SK-N-SH (cell line): Measurements from ENCODE around the gene SLC22A13. TPM values are rescaled to one million over a fixed set of nuclear protein-coding genes. Genes with fewer than 3 reads are reported as not detected.

Source experiments
- CTCF ChIA-PET: fragments of 300-600, 350-600 bp; formaldehyde crosslinking; extraction: SDS; loops from one replicate; lab custom pipeline; 2021; lab: Yijun Ruan, JAX
- POLR2A ChIA-PET: fragments of 350-600 bp; sonication (Branson Sonifier 250); formaldehyde crosslinking; extraction: SDS; loops from one replicate; lab custom pipeline; 2020; ENCODE audit warnings: antibody characterized with exemption, inconsistent platforms; lab: Yijun Ruan, JAX
- DNase-seq: peaks from one replicate; pipeline ENCODE4 v3.0.0; 2012
- H2AFZ ChIP-seq: fragments of 200-600 bp; sonication (generic); 2 replicates; pipeline ENCODE4 v1.8.1; 2016; ENCODE audit warnings: antibody characterized with exemption, mild to moderate bottlenecking, low read depth
- H3F3A ChIP-seq: fragments of 200-600 bp; sonication (generic); replicated peaks from 2 replicates; pipeline ENCODE3; 2016; ENCODE audit warnings: antibody characterized with exemption, mild to moderate bottlenecking; ENCODE audit not compliant: insufficient read depth
- H3K27ac ChIP-seq, 2 experiments: fragments of 200-500 bp in 1 of 2; fragments of 200-600 bp in 1 of 2; sonication (Bioruptor generic) in 1 of 2; sonication (generic), shearing (Covaris generic) in 1 of 2; 2 replicates each; pipeline versions ENCODE4 v1.5.1 to v1.6.1; 2014 to 2016; ENCODE audit warnings: low read depth in 2 of 2, inconsistent platforms in 1 of 2, low read length in 1 of 2, mild to moderate bottlenecking in 1 of 2, mixed read lengths in 1 of 2
- H3K27me3 ChIP-seq: fragments of 200-600 bp; sonication (generic), shearing (Covaris generic); 2 replicates; pipeline ENCODE4 v1.6.1; 2016; ENCODE audit warnings: mixed run types; ENCODE audit not compliant: insufficient read depth
- H3K36me3 ChIP-seq, 2 experiments: fragments of 200-500 bp in 1 of 2; fragments of 200-600 bp in 1 of 2; sonication (Bioruptor generic) in 1 of 2; sonication (generic) in 1 of 2; replicated peaks in 1 of 2; 2 replicates each; pipeline versions ENCODE3 to v1.5.1; 2014 to 2016; ENCODE audit warnings: low read length in 1 of 2, mild to moderate bottlenecking in 1 of 2; ENCODE audit not compliant: insufficient read depth in 2 of 2, control insufficient read depth in 1 of 2
- H3K4me1 ChIP-seq, 2 experiments: fragments of 200-500 bp in 1 of 2; fragments of 200-600 bp in 1 of 2; sonication (Bioruptor generic) in 1 of 2; sonication (generic), shearing (Covaris generic) in 1 of 2; 2 replicates each; pipeline versions ENCODE4 v1.5.1 to v1.6.1; 2014 to 2016; ENCODE audit warnings: low read depth in 1 of 2, low read length in 1 of 2, mixed run types in 1 of 2; ENCODE audit not compliant: insufficient read depth in 2 of 2, control insufficient read depth in 1 of 2
- H3K4me2 ChIP-seq: fragments of 200-600 bp; sonication (generic), shearing (Covaris generic); 2 replicates; pipeline ENCODE4 v1.6.1; 2017; ENCODE audit warnings: mixed run types
- H3K4me3 ChIP-seq, 2 experiments: fragments of 200-500 bp in 1 of 2; fragments of 200-600 bp in 1 of 2; sonication (Bioruptor generic) in 1 of 2; sonication (generic), shearing (Covaris generic) in 1 of 2; 2 replicates each; pipeline versions ENCODE4 v1.5.1 to v1.8.1; 2014 to 2016; ENCODE audit warnings: low read depth in 2 of 2, inconsistent platforms in 1 of 2, low read length in 1 of 2, mild to moderate bottlenecking in 1 of 2, mixed read lengths in 1 of 2, moderate library complexity in 1 of 2
- H3K79me2 ChIP-seq: fragments of 200-600 bp; sonication (generic); 2 replicates; pipeline ENCODE4 v1.8.1; 2017; ENCODE audit warnings: mild to moderate bottlenecking; ENCODE audit not compliant: insufficient read depth
- H3K9ac ChIP-seq: fragments of 200-600 bp; sonication (generic); 2 replicates; pipeline ENCODE4 v1.6.1; 2017; ENCODE audit warnings: mixed run types
- H3K9me2 ChIP-seq: fragments of 200-600 bp; sonication (generic); 2 replicates; pipeline ENCODE4 v1.6.1; 2017; ENCODE audit warnings: mixed run types
- H3K9me3 ChIP-seq: fragments of 200-600 bp; sonication (generic); 2 replicates; pipeline ENCODE4 v1.6.1; 2017; ENCODE audit warnings: mixed run types, mild to moderate bottlenecking, moderate library complexity
- H4K20me1 ChIP-seq: fragments of 200-600 bp; sonication (generic); 2 replicates; pipeline ENCODE4 v1.6.1; 2017; ENCODE audit warnings: mild to moderate bottlenecking, mixed run types; ENCODE audit not compliant: insufficient read depth
- FOSL2 ChIP-seq: IDR thresholded peaks from 2 replicates; pipeline ENCODE4 v1.4.0; 2012; ENCODE audit warnings: low read depth, mild to moderate bottlenecking, moderate library complexity, borderline replicate concordance
- FOXJ3 ChIP-seq: sonication (generic); formaldehyde crosslinking; IDR thresholded peaks from 2 replicates; pipeline ENCODE4 v1.5.1; 2020; ENCODE audit warnings: mild to moderate bottlenecking, missing genetic modification reagents
- JUND ChIP-seq: IDR thresholded peaks from 2 replicates; pipeline ENCODE4 v1.4.0; 2012
- MXI1 ChIP-seq: IDR thresholded peaks from 2 replicates; pipeline ENCODE4 v1.6.1; 2012; ENCODE audit warnings: mild to moderate bottlenecking, low read depth, low read length, improper control_type of control experiment
- NFIC ChIP-seq: IDR thresholded peaks from 2 replicates; pipeline ENCODE4 v1.4.0; 2012; ENCODE audit warnings: borderline replicate concordance
- NRF1 ChIP-seq: IDR thresholded peaks from 2 replicates; pipeline ENCODE4 v1.6.1; 2012; ENCODE audit warnings: low read depth, mild to moderate bottlenecking, low read length
- POLR2AphosphoS5 ChIP-seq: IDR thresholded peaks from 2 replicates; pipeline ENCODE4 v1.6.1; 2012; ENCODE audit warnings: low read depth, low read length
- REST ChIP-seq: IDR thresholded peaks from 2 replicates; pipeline ENCODE4 v1.6.1; 2012; ENCODE audit warnings: mild to moderate bottlenecking, low read depth, low read length, moderate library complexity
- RXRA ChIP-seq: IDR thresholded peaks from 2 replicates; pipeline ENCODE4 v1.4.0; 2012; ENCODE audit warnings: low read depth, mild to moderate bottlenecking, borderline replicate concordance
- SIN3A ChIP-seq: IDR thresholded peaks from 2 replicates; pipeline ENCODE4 v1.6.1; 2012; ENCODE audit warnings: low read depth, mild to moderate bottlenecking, low read length, moderate library complexity, borderline replicate concordance
- USF2 ChIP-seq: fragments of 150-350 bp; IDR thresholded peaks from 2 replicates; pipeline ENCODE4 v1.6.1; 2017; ENCODE audit warnings: antibody characterized with exemption, low read length, low read depth, borderline replicate concordance
- WGBS: methylation state at CpG from one replicate; pipeline ENCODE4 v1.1.6; 2017; ENCODE audit warnings: low lambda C conversion rate; 5-methylcytosine and 5-hydroxymethylcytosine counted together
- polyA plus RNA-seq, 3 experiments: library from polyadenylated mRNA; depleted of rRNA; stranded (reverse); fragments of >200 nt; gene quantifications; 2 replicates each; pipeline ENCODE4 v1.2.3, GENCODE V29; 2012
- TF ChIP-seq, protein P1 (sequence below): IDR thresholded peaks from 2 replicates; pipeline ENCODE4 v1.4.0; 2012; ENCODE audit warnings: low read depth

SLC22A13 gene
- polyA plus RNA-seq, 1 of the 3 experiments (the other 2 are of a cell fraction): 0.08 TPM

GRCh38 chr3:38313695-38314094, 48.1 kb downstream of the SLC22A13 start:
- Histone ChIP-seq H2AFZ (no peak overlapping the region), H3K27ac (no peak overlapping the region), H3F3A (no peaks in the 10 kb centered on the region), H3K4me2 (no peak overlapping the region), H3K9me3 (no peaks in the 10 kb centered on the region), H3K36me3 (no peaks in the 10 kb centered on the region), H3K4me1 (peaks cover 0 to 22% of the 10 kb centered on the region in 2 experiments; a peak in 1 of 4 replicates), H3K9ac (no peak overlapping the region), H3K4me3 (no peak overlapping the region), H3K9me2 (no peaks in the 10 kb centered on the region), H3K27me3 (no peaks in the 10 kb centered on the region; the same call in 1 of the 2 replicates), H3K79me2 (no peaks in the 10 kb centered on the region), H4K20me1 (no peaks in the 10 kb centered on the region)
- POLR2A ChIA-PET: interaction anchor here (1.0 kb wide), 1 partner anchor 176 kb away, joined by 3 read pairs; the partner anchor contains the start of gene ACAA1
- WGBS: 85% methylated on average over 11 of the region's 11 CpGs
- TF ChIP-seq REST (no peak), RXRA (no peak), FOXJ3 (no peak), FOSL2 (no peak), JUND (no peak), POLR2AphosphoS5 (no peak), MXI1 (no peak), SIN3A (no peak), NRF1 (no peak), NFIC (no peak), USF2 (no peak)
- TF ChIP-seq, protein P1, sequence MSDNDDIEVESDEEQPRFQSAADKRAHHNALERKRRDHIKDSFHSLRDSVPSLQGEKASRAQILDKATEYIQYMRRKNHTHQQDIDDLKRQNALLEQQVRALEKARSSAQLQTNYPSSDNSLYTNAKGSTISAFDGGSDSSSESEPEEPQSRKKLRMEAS: no peak
- no peak for DNase-seq
- CTCF ChIA-PET: interaction anchor here (1.1 to 3.5 kb wide), 3 partner anchors 16 to 33 kb away, joined by 3 to 15 read pairs (median 6); partner anchors contain the start of gene XYLB
